NCI-H1105 treated with DMSO at 0.1 percent for 48 hours (cell line): ENCODE results near the gene NXPE1.
"Not testable (repeated sequence)": the region's sequence is repeated elsewhere in the genome, so short reads cannot be mapped to it uniquely, and the experiment has no call there.

Source experiments
- DNase-seq: peaks from one replicate; lab custom pipeline; 2025; lab: John Stamatoyannopoulos, UW

The NXPE1 gene

GRCh38 chr11:114559425-114560310, at the start of gene NXPE1:
NXPE1 (minus strand) TSS chr11:114559881; CDS start chr11:114551201, 8,680 bp downstream.
- no peak for DNase-seq

- DNase-seq, result no peak
These were observed 49.7 kb upstream of the NXPE1 start for GRCh38 chr11:114609429-114609828.

- DNase-seq, result not testable (repeated sequence)
These were observed 48.9 kb upstream of the NXPE1 start for GRCh38 chr11:114608605-114609004.

GRCh38 chr11:114607753-114608459, 48.2 kb upstream of the NXPE1 start:
- DNase-seq, result no peak

- DNase-seq, result not testable (repeated sequence)
These were observed 47.1 kb upstream of the NXPE1 start for GRCh38 chr11:114606802-114607075.

- DNase-seq, result no peak
These were observed 46.5 kb upstream of the NXPE1 start for GRCh38 chr11:114606003-114606801.

GRCh38 chr11:114605370-114605769, 45.7 kb upstream of the NXPE1 start:
- DNase-seq, result no peak

- no peak for DNase-seq
These were observed 45.2 kb upstream of the NXPE1 start for GRCh38 chr11:114604886-114605285.

- DNase-seq, result no peak
These were observed 44.6 kb upstream of the NXPE1 start for GRCh38 chr11:114604179-114604813.

- DNase-seq, result not testable (repeated sequence)
These were observed 43.5 kb upstream of the NXPE1 start for GRCh38 chr11:114603151-114603550.

- DNase-seq, result no peak
These were observed 38.8 kb upstream of the NXPE1 start for GRCh38 chr11:114598461-114598860.

GRCh38 chr11:114596175-114596919, 36.7 kb upstream of the NXPE1 start:
- DNase-seq, result no peak

- DNase-seq, result no peak
These were observed 35.9 kb upstream of the NXPE1 start, which contains the start of gene NXPE4 for GRCh38 chr11:114595571-114595970. NXPE4 (minus strand) TSS chr11:114595786; CDS start chr11:114594759, 1,027 bp downstream.

- DNase-seq, result no peak
These were observed 35.0 kb upstream of the NXPE1 start for GRCh38 chr11:114594703-114595102.

- no peak for DNase-seq
These were observed 27.8 kb upstream of the NXPE1 start for GRCh38 chr11:114587398-114587953.

- DNase-seq, result no peak
These were observed 27.1 kb upstream of the NXPE1 start for GRCh38 chr11:114586797-114587196.

GRCh38 chr11:114571712-114572111, 12.0 kb upstream of the NXPE1 start:
- DNase-seq, result no peak

- no peak for DNase-seq
These were observed 10.1 kb upstream of the NXPE1 start for GRCh38 chr11:114569801-114570200.

GRCh38 chr11:114566276-114566675, 6.6 kb upstream of the NXPE1 start:
- no peak for DNase-seq

GRCh38 chr11:114564831-114565230, 5.2 kb upstream of the NXPE1 start:
- DNase-seq, result no peak

- DNase-seq, result no peak
These were observed 3.4 kb upstream of the NXPE1 start for GRCh38 chr11:114563077-114563476.
